ENCODE data around the gene NFX1.

Gene NFX1

GRCh38 chr9:33348998-33349397 is 58.7 kb downstream of the NFX1 start:
- Histone ChIP-seq H3K4me3 (ENCODE audit: low read depth, low read length) (no peak overlapping the region), H3K4me1 (ENCODE audit: control insufficient read depth, insufficient read depth, low read length) (no peaks in the 10 kb centered on the region), H3K36me3 (ENCODE audit: control insufficient read depth in 2 of 2, insufficient read depth in 1 of 2, low read length in 2 of 2) (peaks cover 18 to 53% of the 10 kb centered on the region in 2 experiments; a peak in 2 of 3 replicates), H3K27ac (ENCODE audit: extremely low read depth, low read depth, low read length) (no peak overlapping the region), H3K9me3 (ENCODE audit: control insufficient read depth, insufficient read depth, low read depth, low read length) (no peaks in the 10 kb centered on the region)
- POLR2A ChIA-PET, result no interaction called here
- TF ChIP-seq ZIC2 (tag by site-specific recombination; IDR thresholded peaks at IDR 0.05) (no peak), ZNF837 (tag by site-specific recombination; IDR thresholded peaks at IDR 0.05) (no peak), ZNF692 (tag by site-specific recombination; IDR thresholded peaks at IDR 0.05) (no peak), YY2 (tag by site-specific recombination; IDR thresholded peaks at IDR 0.05) (no peak), KLF10 (tag by site-specific recombination; IDR thresholded peaks at IDR 0.05) (no peak), MYNN (tag by site-specific recombination; IDR thresholded peaks at IDR 0.05; ENCODE audit: borderline replicate concordance) (no peak), ZNF776 (tag by site-specific recombination; IDR thresholded peaks at IDR 0.05; ENCODE audit: borderline replicate concordance) (no peak)
- CTCF ChIA-PET, result no interaction called here

- H3K4me1 ChIP-seq (ENCODE audit: control insufficient read depth, insufficient read depth, low read length), result peaks cover 7% of the 10 kb centered on the region; the same call in 1 of the 2 replicates
- H3K36me3 ChIP-seq (ENCODE audit: control insufficient read depth in 2 of 2, insufficient read depth in 1 of 2, low read length in 2 of 2), result peaks cover 18 to 47% of the 10 kb centered on the region in 2 experiments; a peak in 2 of 3 replicates
- CTCF ChIA-PET, result interaction anchor here (1.8 kb wide), 1 partner anchor 25 kb away, joined by 10 read pairs; no protein-coding TSS in a partner anchor
- TF ChIP-seq ZNF747 (tag by site-specific recombination; IDR thresholded peaks at IDR 0.05), result no peak
- TF ChIP-seq ZNF585B (tag by site-specific recombination; IDR thresholded peaks at IDR 0.05), result no peak
- TF ChIP-seq ZNF324 (tag by site-specific recombination; IDR thresholded peaks at IDR 0.05), result no peak
- no peak for TF ChIP-seq ZNF362 (tag by site-specific recombination; IDR thresholded peaks at IDR 0.05)
- TF ChIP-seq ZNF785 (tag by site-specific recombination; IDR thresholded peaks at IDR 0.05), result no peak
- TF ChIP-seq GLIS2 (tag by site-specific recombination; IDR thresholded peaks at IDR 0.05), result no peak
- no peak for TF ChIP-seq CTCF (tag by site-specific recombination; IDR thresholded peaks at IDR 0.05)
- TF ChIP-seq, protein P1, sequence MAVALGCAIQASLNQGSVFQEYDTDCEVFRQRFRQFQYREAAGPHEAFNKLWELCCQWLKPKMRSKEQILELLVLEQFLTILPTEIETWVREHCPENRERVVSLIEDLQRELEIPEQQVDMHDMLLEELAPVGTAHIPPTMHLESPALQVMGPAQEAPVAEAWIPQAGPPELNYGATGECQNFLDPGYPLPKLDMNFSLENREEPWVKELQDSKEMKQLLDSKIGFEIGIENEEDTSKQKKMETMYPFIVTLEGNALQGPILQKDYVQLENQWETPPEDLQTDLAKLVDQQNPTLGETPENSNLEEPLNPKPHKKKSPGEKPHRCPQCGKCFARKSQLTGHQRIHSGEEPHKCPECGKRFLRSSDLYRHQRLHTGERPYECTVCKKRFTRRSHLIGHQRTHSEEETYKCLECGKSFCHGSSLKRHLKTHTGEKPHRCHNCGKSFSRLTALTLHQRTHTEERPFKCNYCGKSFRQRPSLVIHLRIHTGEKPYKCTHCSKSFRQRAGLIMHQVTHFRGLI (tag by site-specific recombination; IDR thresholded peaks at IDR 0.05), result no peak
- TF ChIP-seq, protein P2, sequence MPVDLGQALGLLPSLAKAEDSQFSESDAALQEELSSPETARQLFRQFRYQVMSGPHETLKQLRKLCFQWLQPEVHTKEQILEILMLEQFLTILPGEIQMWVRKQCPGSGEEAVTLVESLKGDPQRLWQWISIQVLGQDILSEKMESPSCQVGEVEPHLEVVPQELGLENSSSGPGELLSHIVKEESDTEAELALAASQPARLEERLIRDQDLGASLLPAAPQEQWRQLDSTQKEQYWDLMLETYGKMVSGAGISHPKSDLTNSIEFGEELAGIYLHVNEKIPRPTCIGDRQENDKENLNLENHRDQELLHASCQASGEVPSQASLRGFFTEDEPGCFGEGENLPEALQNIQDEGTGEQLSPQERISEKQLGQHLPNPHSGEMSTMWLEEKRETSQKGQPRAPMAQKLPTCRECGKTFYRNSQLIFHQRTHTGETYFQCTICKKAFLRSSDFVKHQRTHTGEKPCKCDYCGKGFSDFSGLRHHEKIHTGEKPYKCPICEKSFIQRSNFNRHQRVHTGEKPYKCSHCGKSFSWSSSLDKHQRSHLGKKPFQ (tag by site-specific recombination; IDR thresholded peaks at IDR 0.05), result no peak
- TF ChIP-seq ZNF335 (tag by site-specific recombination; conservative IDR thresholded peaks at IDR 0.05), result no peak
- TF ChIP-seq, protein P3, sequence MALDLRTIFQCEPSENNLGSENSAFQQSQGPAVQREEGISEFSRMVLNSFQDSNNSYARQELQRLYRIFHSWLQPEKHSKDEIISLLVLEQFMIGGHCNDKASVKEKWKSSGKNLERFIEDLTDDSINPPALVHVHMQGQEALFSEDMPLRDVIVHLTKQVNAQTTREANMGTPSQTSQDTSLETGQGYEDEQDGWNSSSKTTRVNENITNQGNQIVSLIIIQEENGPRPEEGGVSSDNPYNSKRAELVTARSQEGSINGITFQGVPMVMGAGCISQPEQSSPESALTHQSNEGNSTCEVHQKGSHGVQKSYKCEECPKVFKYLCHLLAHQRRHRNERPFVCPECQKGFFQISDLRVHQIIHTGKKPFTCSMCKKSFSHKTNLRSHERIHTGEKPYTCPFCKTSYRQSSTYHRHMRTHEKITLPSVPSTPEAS (tag by site-specific recombination; IDR thresholded peaks at IDR 0.05), result no peak
- no peak for TF ChIP-seq ZNF223 (tag by site-specific recombination; IDR thresholded peaks at IDR 0.05)
- POLR2A ChIA-PET, result interaction anchor here (0.6 kb wide), 1 partner anchor 27 kb away, joined by 3 read pairs; no protein-coding TSS in a partner anchor
- no peaks in the 10 kb centered on the region for H3K9me3 ChIP-seq (ENCODE audit: control insufficient read depth, insufficient read depth, low read depth, low read length)
- H3K27ac ChIP-seq (ENCODE audit: extremely low read depth, low read depth, low read length), result no peak overlapping the region
- H3K4me3 ChIP-seq (ENCODE audit: low read depth, low read length), result no peak overlapping the region
These were observed 59.4 kb downstream of the NFX1 start for GRCh38 chr9:33349743-33350142.
